Panc1 (cell line): ENCODE data around the gene NTN3. TPM values are rescaled to one million over a fixed set of nuclear protein-coding genes. Genes with fewer than 3 reads are reported as not detected.

Experiments used
- ATAC-seq: fragments of 200-7000 bp; cut with Tn5 transposase; 2 replicates; pipeline ENCODE4 v1.9.1; 2020; ENCODE audit warnings: mild to moderate bottlenecking, moderate library complexity
- BruUV-seq: library from RNA; stranded (reverse); fragments of 400-500 nt; replicated peaks from 2 replicates; lab custom pipeline; 2021; lab: Mats Ljungman, UMichigan
- CTCF ChIA-PET: fragments of 300-600 bp; sonication (Branson Sonifier 250); formaldehyde crosslinking; loops from one replicate; lab custom pipeline; 2022; ENCODE audit warnings: antibody characterized with exemption; lab: Charles Lee
- POLR2A ChIA-PET: fragments of 300-600 bp; sonication (Branson Sonifier 250); formaldehyde crosslinking; loops from one replicate; lab custom pipeline; 2022; ENCODE audit warnings: antibody characterized with exemption; lab: Charles Lee
- DNase-seq: peaks from one replicate; pipeline ENCODE4 v3.0.0-alpha.2; 2010; ENCODE audit warnings: low read depth, low spot score
- H3K27ac ChIP-seq: 2 replicates; pipeline ENCODE4 v1.5.1; 2011; ENCODE audit warnings: mild to moderate bottlenecking, low read length, inconsistent platforms
- H3K27me3 ChIP-seq: fragments of 200-500 bp; sonication (Bioruptor generic); 2 replicates; pipeline ENCODE4 v1.6.0; 2014; ENCODE audit warnings: low read length, inconsistent platforms; ENCODE audit not compliant: control insufficient read depth, insufficient read depth
- H3K36me3 ChIP-seq: fragments of 200-500 bp; sonication (Bioruptor generic); 2 replicates; pipeline ENCODE4 v1.5.1; 2014; ENCODE audit warnings: inconsistent platforms, mild to moderate bottlenecking, low read length, moderate library complexity; ENCODE audit not compliant: control insufficient read depth, insufficient read depth
- H3K4me1 ChIP-seq: 2 replicates; pipeline ENCODE4 v1.5.1; 2011; ENCODE audit warnings: inconsistent platforms, mild to moderate bottlenecking, low read length, moderate library complexity; ENCODE audit not compliant: control insufficient read depth, insufficient read depth
- H3K4me3 ChIP-seq, 2 experiments: 2 replicates each; pipeline ENCODE4 v1.5.1; 2011 to 2012; ENCODE audit warnings: low read depth in 2 of 2, low read length in 2 of 2, mild to moderate bottlenecking in 2 of 2, inconsistent platforms in 1 of 2, moderate library complexity in 1 of 2
- H3K9me3 ChIP-seq: fragments of 200-500 bp; sonication (Bioruptor generic); 2 replicates; pipeline ENCODE4 v1.5.1; 2014; ENCODE audit warnings: low read depth, mild to moderate bottlenecking, inconsistent platforms, low read length, moderate library complexity; ENCODE audit not compliant: control insufficient read depth, insufficient read depth
- CTCF ChIP-seq: fragments of 450-650 bp; IDR thresholded peaks from 2 replicates; pipeline ENCODE4 v1.5.1; 2017; ENCODE audit warnings: mild to moderate bottlenecking
- POLR2AphosphoS5 ChIP-seq: IDR thresholded peaks from 2 replicates; pipeline ENCODE4 v1.6.1; 2012; ENCODE audit warnings: mild to moderate bottlenecking, low read depth, low read length, moderate library complexity
- REST ChIP-seq, 2 experiments: IDR thresholded peaks; 2 replicates each; pipeline ENCODE4 v1.6.1; 2011 to 2012; ENCODE audit warnings: low read depth in 2 of 2, control low read depth in 1 of 2, low read length in 1 of 2, mild to moderate bottlenecking in 1 of 2, moderate library complexity in 1 of 2; ENCODE audit not compliant: insufficient read depth in 1 of 2
- SIN3A ChIP-seq: IDR thresholded peaks from 2 replicates; pipeline ENCODE4 v1.6.1; 2012; ENCODE audit warnings: low read depth, mild to moderate bottlenecking, low read length, moderate library complexity, borderline replicate concordance; ENCODE audit not compliant: insufficient read depth
- TCF7L2 ChIP-seq: IDR thresholded peaks from 2 replicates; pipeline ENCODE4 v1.6.1; 2011; ENCODE audit warnings: mild to moderate bottlenecking, low read depth, low read length, inconsistent platforms
- in situ Hi-C: cut with HindIII; loops from 2 replicates; pipeline ENCODE4 v1.10.0; 2016; ENCODE audit warnings: low sequenced_read_pairs, low pct_unique_long_range_greater_than_20kb
- intact Hi-C: fragments of 100-400 bp; cut with micrococcal nuclease; formaldehyde crosslinking; loops from one replicate; pipeline ENCODE4 v1.10.0; 2022; ENCODE audit not compliant: unreplicated experiment
- total RNA-seq: library from RNA; stranded (reverse); gene quantifications from one replicate; pipeline ENCODE4 v1.2.1, GENCODE V29; 2021; ENCODE audit not compliant: unreplicated experiment

NTN3 gene
- total RNA-seq, 1 experiment from 2014 or later, result 3.2 TPM

GRCh38 chr16:2492292-2492691, 21.2 kb downstream of the NTN3 start:
- intact Hi-C loops (no loop called here), in situ Hi-C loops (no loop called here)
- TF ChIP-seq POLR2AphosphoS5 (no peak), SIN3A (no peak), CTCF (no peak), REST (IDR thresholded peaks at IDR 0.05; ENCODE audit: insufficient read depth in 1 of 2, low read depth in 2 of 2, low read length in 1 of 2) (no peak), TCF7L2 (no peak)

GRCh38 chr16:2493605-2494004, 22.5 kb downstream of the NTN3 start:
- DNase-seq (no peak), ATAC-seq (no peak)
- intact Hi-C loops, result no loop called here
- Histone ChIP-seq H3K4me3 (no peak overlapping the region), H3K4me1 (no peaks in the 10 kb centered on the region), H3K9me3 (no peaks in the 10 kb centered on the region), H3K27me3 (no peaks in the 10 kb centered on the region), H3K27ac (no peak overlapping the region), H3K36me3 (no peaks in the 10 kb centered on the region)
- ChIA-PET CTCF (no interaction called here), POLR2A (no interaction called here)
- BruUV-seq, result no TSS peak
- TF ChIP-seq SIN3A (no peak), POLR2AphosphoS5 (no peak), CTCF (no peak), TCF7L2 (no peak), REST (IDR thresholded peaks at IDR 0.05; ENCODE audit: insufficient read depth in 1 of 2, low read depth in 2 of 2, low read length in 1 of 2) (no peak)
- in situ Hi-C loops, result no loop called here

More at GRCh38 chr16:2492292-2492691, 21.2 kb downstream of the NTN3 start:
- CTCF ChIA-PET, result no interaction called here
- Histone ChIP-seq H3K36me3 (no peaks in the 10 kb centered on the region), H3K9me3 (no peaks in the 10 kb centered on the region), H3K27ac (no peak overlapping the region), H3K4me3 (no peak overlapping the region), H3K27me3 (no peaks in the 10 kb centered on the region), H3K4me1 (peaks cover 2% of the 10 kb centered on the region; the same call in 1 of the 2 replicates)
- POLR2A ChIA-PET, result no interaction called here
- no TSS peak for BruUV-seq
- ATAC-seq (no peak), DNase-seq (no peak)
